Measurements from ENCODE around the gene MAN1A2. TPM values are rescaled to one million over a fixed set of nuclear protein-coding genes. Genes with fewer than 3 reads are reported as not detected.

The MAN1A2 gene
- total RNA-seq, 1 donor from 2014 or later, result 45.4 TPM

DNA sequence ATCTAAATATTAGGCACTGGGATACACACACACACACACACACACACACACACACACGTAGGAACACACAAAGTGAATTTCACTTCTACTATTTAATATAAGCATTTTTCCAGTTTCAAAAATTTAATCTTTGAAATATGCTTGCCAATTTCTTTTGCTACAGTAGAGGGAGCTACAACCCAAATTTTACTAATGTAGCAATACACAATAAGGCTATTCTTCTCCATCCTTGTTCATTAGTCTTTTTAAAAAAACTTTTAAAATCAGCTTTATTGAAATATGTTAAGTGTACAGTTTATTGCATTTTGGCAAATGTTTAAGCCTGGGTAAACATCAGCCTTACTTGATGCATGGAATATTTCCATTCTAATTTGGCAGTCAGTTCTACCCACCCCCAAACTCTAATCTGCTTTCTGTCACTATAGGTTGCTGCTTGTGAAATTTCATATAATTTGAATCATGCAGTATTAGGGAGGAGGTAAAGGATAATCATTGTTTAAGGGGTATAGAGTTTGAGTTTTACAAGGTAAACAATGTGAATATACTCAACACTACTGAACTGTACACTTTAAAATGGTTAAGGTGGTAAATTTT, 145.6 kb downstream of the MAN1A2 start:
- Histone ChIP-seq H3K36me3 (ENCODE audit: control insufficient read depth in 3 of 3, insufficient read depth in 3 of 3, low read length in 3 of 3) (peaks cover 0 to 7% (median 6%) of the 10 kb centered on the region in 3 donors), H3K9ac (ENCODE audit: low read depth in 1 of 3, low read length in 3 of 3) (no peak overlapping the region), H3K27me3 (ENCODE audit: control insufficient read depth in 3 of 3, insufficient read depth in 3 of 3, low read length in 3 of 3) (no peaks in the 10 kb centered on the region), H3K27ac (ENCODE audit: low read depth, low read length) (no peak overlapping the region), H3K4me3 (ENCODE audit: low read length in 3 of 3) (no peak overlapping the region), H3K9me3 (ENCODE audit: control insufficient read depth in 3 of 3, low read length in 3 of 3) (no peaks in the 10 kb centered on the region), H3K4me1 (ENCODE audit: control insufficient read depth in 3 of 3, insufficient read depth in 3 of 3, low read length in 3 of 3) (no peaks in the 10 kb centered on the region)

DNA sequence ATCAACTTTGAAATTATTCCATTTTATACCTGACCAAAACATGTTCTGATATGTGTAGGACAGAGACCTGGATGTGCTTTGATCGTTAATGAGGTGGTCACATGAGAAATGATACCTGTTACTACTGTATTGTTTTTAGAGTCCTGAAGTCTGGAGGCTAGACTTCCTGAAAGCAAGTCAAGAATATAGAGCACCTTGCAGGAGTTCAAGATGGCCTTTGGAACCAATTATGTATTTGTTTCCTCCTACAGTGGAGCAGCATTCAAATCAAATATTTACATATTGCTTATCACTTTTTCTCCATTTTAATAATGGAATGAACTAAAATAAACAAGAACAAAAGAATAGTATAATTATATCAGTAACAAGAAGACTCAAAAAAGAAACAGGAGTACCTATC, 155.9 kb downstream of the MAN1A2 start:
- no peaks in the 10 kb centered on the region for H3K9me3 ChIP-seq (ENCODE audit: control insufficient read depth in 3 of 3, low read length in 3 of 3)
- peaks cover 0 to 6% (median 5%) of the 10 kb centered on the region in 3 donors for H3K36me3 ChIP-seq (ENCODE audit: control insufficient read depth in 3 of 3, insufficient read depth in 3 of 3, low read length in 3 of 3)
- no peak overlapping the region for H3K4me3 ChIP-seq (ENCODE audit: low read length in 3 of 3)
- H3K9ac ChIP-seq (ENCODE audit: low read depth in 1 of 3, low read length in 3 of 3), result no peak overlapping the region
- H3K27me3 ChIP-seq (ENCODE audit: control insufficient read depth in 3 of 3, insufficient read depth in 3 of 3, low read length in 3 of 3), result no peaks in the 10 kb centered on the region
- no peak overlapping the region for H3K27ac ChIP-seq (ENCODE audit: low read depth, low read length)
- H3K4me1 ChIP-seq (ENCODE audit: control insufficient read depth in 3 of 3, insufficient read depth in 3 of 3, low read length in 3 of 3), result no peaks in the 10 kb centered on the region

DNA sequence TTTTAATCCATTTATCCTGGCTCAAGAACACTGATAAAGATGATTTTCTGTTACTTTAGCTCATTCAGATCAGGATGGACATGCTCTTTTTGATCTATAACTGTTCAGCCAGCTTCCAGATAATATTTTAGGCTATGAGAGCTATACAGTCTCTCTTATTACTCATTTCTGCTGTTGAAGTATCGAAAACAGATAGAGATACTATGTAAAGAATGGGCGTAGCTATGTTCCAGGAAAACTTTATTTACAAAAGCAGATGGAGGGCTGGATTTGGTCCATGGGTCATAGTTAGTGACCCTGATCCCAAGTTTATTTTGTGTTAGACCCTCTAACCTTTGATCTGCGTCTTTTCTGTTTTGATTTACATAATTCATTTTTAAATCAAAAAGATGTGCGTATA, 159.8 kb downstream of the MAN1A2 start:
- no peaks in the 10 kb centered on the region for H3K4me1 ChIP-seq (ENCODE audit: control insufficient read depth in 3 of 3, insufficient read depth in 3 of 3, low read length in 3 of 3)
- no peak overlapping the region for H3K27ac ChIP-seq (ENCODE audit: low read depth, low read length)
- H3K9ac ChIP-seq (ENCODE audit: low read depth in 1 of 3, low read length in 3 of 3), result no peak overlapping the region
- no peak overlapping the region for H3K4me3 ChIP-seq (ENCODE audit: low read length in 3 of 3)
- no peaks in the 10 kb centered on the region for H3K27me3 ChIP-seq (ENCODE audit: control insufficient read depth in 3 of 3, insufficient read depth in 3 of 3, low read length in 3 of 3)
- no peaks in the 10 kb centered on the region for H3K9me3 ChIP-seq (ENCODE audit: control insufficient read depth in 3 of 3, low read length in 3 of 3)
- peaks cover 0 to 6% (median 5%) of the 10 kb centered on the region in 3 donors for H3K36me3 ChIP-seq (ENCODE audit: control insufficient read depth in 3 of 3, insufficient read depth in 3 of 3, low read length in 3 of 3)

DNA sequence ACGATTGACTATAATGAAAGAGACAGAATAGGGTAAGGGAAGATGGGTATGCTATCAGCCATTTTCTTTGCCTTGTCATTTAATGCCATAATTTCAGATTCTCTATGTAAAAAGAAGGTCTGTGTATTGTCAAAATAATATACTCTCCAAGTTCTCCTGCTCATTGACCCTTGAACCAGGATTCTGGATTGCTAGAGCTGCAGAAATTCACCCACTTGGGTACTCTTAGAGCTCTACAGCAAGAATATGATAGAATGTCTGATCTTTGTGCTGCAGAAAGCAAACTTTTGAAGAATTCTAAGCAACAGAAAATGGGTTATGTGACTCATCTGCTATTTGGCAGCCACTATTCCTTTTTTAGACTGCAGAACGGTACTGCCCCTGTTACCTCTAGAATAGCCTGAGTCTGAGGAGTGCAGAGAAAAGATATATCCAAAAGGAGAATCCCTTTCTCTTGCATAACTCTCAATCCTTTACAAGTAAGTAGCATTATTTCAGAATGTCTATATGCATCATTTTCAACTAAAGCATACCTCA, 160.4 kb downstream of the MAN1A2 start:
- H3K9ac ChIP-seq (ENCODE audit: low read depth in 1 of 3, low read length in 3 of 3), result no peak overlapping the region
- no peaks in the 10 kb centered on the region for H3K9me3 ChIP-seq (ENCODE audit: control insufficient read depth in 3 of 3, low read length in 3 of 3)
- H3K27ac ChIP-seq (ENCODE audit: low read depth, low read length), result no peak overlapping the region
- peaks cover 0 to 4% (median 2%) of the 10 kb centered on the region in 3 donors for H3K36me3 ChIP-seq (ENCODE audit: control insufficient read depth in 3 of 3, insufficient read depth in 3 of 3, low read length in 3 of 3)
- no peaks in the 10 kb centered on the region for H3K27me3 ChIP-seq (ENCODE audit: control insufficient read depth in 3 of 3, insufficient read depth in 3 of 3, low read length in 3 of 3)
- no peaks in the 10 kb centered on the region for H3K4me1 ChIP-seq (ENCODE audit: control insufficient read depth in 3 of 3, insufficient read depth in 3 of 3, low read length in 3 of 3)
- H3K4me3 ChIP-seq (ENCODE audit: low read length in 3 of 3), result no peak overlapping the region

- H3K4me1 ChIP-seq (ENCODE audit: control insufficient read depth in 3 of 3, insufficient read depth in 3 of 3, low read length in 3 of 3), result peaks cover 0 to under 1% (median 0%) of the 10 kb centered on the region in 3 donors
- no peaks in the 10 kb centered on the region for H3K9me3 ChIP-seq (ENCODE audit: control insufficient read depth in 3 of 3, low read length in 3 of 3)
- no peak overlapping the region for H3K9ac ChIP-seq (ENCODE audit: low read depth in 1 of 3, low read length in 3 of 3)
Observed at GRCh38 chr1:117529683-117530082, 162.4 kb downstream of the MAN1A2 start.

DNA sequence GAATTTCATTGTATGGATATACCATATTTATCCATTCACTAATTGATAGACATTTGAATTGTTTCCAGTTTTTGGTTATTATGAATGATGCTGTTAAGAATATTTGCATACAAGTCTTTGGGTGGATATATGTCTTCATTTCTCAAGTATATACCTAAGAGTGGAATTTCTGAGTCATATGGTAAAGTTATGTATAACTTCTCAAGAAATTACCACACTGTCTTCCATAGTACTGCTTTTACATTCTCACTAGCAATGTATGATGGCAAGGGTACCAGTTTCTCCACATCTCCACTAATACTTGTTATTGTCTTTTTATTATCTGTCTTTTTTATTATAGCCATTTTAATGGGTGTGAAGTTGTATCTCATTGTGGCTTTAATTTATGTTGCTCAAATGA, 164.0 kb downstream of the MAN1A2 start:
- H3K27ac ChIP-seq (ENCODE audit: low read depth, low read length), result no peak overlapping the region
- peaks cover 0 to 4% (median 4%) of the 10 kb centered on the region in 3 donors for H3K4me1 ChIP-seq (ENCODE audit: control insufficient read depth in 3 of 3, insufficient read depth in 3 of 3, low read length in 3 of 3)
- no peaks in the 10 kb centered on the region for H3K36me3 ChIP-seq (ENCODE audit: control insufficient read depth in 3 of 3, insufficient read depth in 3 of 3, low read length in 3 of 3)
- no peak overlapping the region for H3K9ac ChIP-seq (ENCODE audit: low read depth in 1 of 3, low read length in 3 of 3)
- H3K9me3 ChIP-seq (ENCODE audit: control insufficient read depth in 3 of 3, low read length in 3 of 3), result no peaks in the 10 kb centered on the region
- H3K27me3 ChIP-seq (ENCODE audit: control insufficient read depth in 3 of 3, insufficient read depth in 3 of 3, low read length in 3 of 3), result no peaks in the 10 kb centered on the region
- no peak overlapping the region for H3K4me3 ChIP-seq (ENCODE audit: low read length in 3 of 3)

More at GRCh38 chr1:117529683-117530082, 162.4 kb downstream of the MAN1A2 start:
- Histone ChIP-seq H3K36me3 (ENCODE audit: control insufficient read depth in 3 of 3, insufficient read depth in 3 of 3, low read length in 3 of 3) (peaks cover 0 to 2% (median 0%) of the 10 kb centered on the region in 3 donors), H3K27me3 (ENCODE audit: control insufficient read depth in 3 of 3, insufficient read depth in 3 of 3, low read length in 3 of 3) (no peaks in the 10 kb centered on the region), H3K27ac (ENCODE audit: low read depth, low read length) (no peak overlapping the region), H3K4me3 (ENCODE audit: low read length in 3 of 3) (no peak overlapping the region)

GRCh38 chr1:117534995-117535467, 167.8 kb downstream of the MAN1A2 start:
- Histone ChIP-seq H3K9me3 (ENCODE audit: control insufficient read depth in 3 of 3, low read length in 3 of 3) (no peaks in the 10 kb centered on the region), H3K27ac (ENCODE audit: low read depth, low read length) (no peak overlapping the region), H3K9ac (ENCODE audit: low read depth in 1 of 3, low read length in 3 of 3) (no peak overlapping the region), H3K27me3 (ENCODE audit: control insufficient read depth in 3 of 3, insufficient read depth in 3 of 3, low read length in 3 of 3) (no peaks in the 10 kb centered on the region), H3K36me3 (ENCODE audit: control insufficient read depth in 3 of 3, insufficient read depth in 3 of 3, low read length in 3 of 3) (no peaks in the 10 kb centered on the region), H3K4me3 (ENCODE audit: low read length in 3 of 3) (peak overlapping the region in 2 of 3 donors; percentile 28 to 47), H3K4me1 (ENCODE audit: control insufficient read depth in 3 of 3, insufficient read depth in 3 of 3, low read length in 3 of 3) (peaks cover 0 to 4% (median 4%) of the 10 kb centered on the region in 3 donors)

DNA sequence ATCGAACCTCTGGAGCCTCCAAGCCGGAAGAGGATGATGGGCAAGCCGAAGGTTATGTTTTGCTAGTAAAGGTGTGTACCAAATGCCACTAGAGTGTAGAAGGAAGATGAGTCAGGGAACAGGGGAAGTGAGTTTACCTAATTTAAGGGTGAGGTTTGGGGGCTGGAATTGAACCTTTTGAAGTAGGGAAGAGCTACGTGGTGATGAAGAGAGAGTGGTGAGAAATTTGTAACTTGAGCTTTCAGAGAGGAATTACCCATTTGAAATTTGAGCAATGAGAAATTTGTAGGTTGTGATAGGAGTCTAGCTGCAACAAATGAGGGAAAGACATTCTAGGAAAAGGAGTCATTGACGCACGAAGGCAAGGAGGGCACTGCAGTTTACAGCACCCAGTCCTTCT, 168.6 kb downstream of the MAN1A2 start:
- Histone ChIP-seq H3K36me3 (ENCODE audit: control insufficient read depth in 3 of 3, insufficient read depth in 3 of 3, low read length in 3 of 3) (no peaks in the 10 kb centered on the region), H3K9me3 (ENCODE audit: control insufficient read depth in 3 of 3, low read length in 3 of 3) (no peaks in the 10 kb centered on the region), H3K9ac (ENCODE audit: low read depth in 1 of 3, low read length in 3 of 3) (no peak overlapping the region)

DNA sequence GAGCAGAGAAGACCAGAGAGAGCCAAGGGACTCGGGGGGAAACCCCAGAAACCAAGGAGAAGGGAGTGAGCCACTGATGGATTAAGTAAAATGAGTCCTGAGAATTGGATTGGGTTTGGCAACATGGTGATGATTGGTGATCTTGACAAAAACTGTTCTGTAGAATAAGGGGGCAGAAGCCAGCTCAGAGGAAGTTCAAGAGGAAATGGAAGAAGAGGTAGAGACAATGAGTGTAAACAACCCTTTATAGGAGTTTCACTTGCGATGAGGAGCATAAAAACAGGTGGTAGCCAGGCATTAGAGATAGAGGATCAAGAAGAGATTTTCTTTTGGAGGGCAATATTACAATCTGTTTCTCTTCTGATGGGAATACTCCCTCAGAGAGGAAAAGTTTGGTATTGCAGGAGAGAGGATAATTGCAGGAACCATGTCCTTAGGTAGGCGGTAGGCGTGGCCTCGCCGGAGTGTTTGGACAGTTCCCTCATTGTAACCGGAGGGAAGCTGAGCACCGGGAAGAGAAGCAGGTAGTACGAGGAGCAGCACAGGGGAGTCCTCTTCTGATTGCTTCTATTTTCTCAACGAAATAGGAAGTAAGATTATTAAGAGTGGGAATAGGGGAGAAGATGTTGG, 170.2 kb downstream of the MAN1A2 start:
- no peaks in the 10 kb centered on the region for H3K27me3 ChIP-seq (ENCODE audit: control insufficient read depth in 3 of 3, insufficient read depth in 3 of 3, low read length in 3 of 3)
- no peaks in the 10 kb centered on the region for H3K9me3 ChIP-seq (ENCODE audit: control insufficient read depth in 3 of 3, low read length in 3 of 3)
- no peak overlapping the region for H3K9ac ChIP-seq (ENCODE audit: low read depth in 1 of 3, low read length in 3 of 3)
- peaks cover 10 to 15% (median 12%) of the 10 kb centered on the region in 3 donors for H3K4me1 ChIP-seq (ENCODE audit: control insufficient read depth in 3 of 3, insufficient read depth in 3 of 3, low read length in 3 of 3)
- H3K4me3 ChIP-seq (ENCODE audit: low read length in 3 of 3), result no peak overlapping the region
- H3K27ac ChIP-seq (ENCODE audit: low read depth, low read length), result no peak overlapping the region
- no peaks in the 10 kb centered on the region for H3K36me3 ChIP-seq (ENCODE audit: control insufficient read depth in 3 of 3, insufficient read depth in 3 of 3, low read length in 3 of 3)

More for the DNA sequence above, 168.6 kb downstream of the MAN1A2 start:
- peaks cover 2 to 6% (median 5%) of the 10 kb centered on the region in 3 donors for H3K4me1 ChIP-seq (ENCODE audit: control insufficient read depth in 3 of 3, insufficient read depth in 3 of 3, low read length in 3 of 3)
- H3K4me3 ChIP-seq (ENCODE audit: low read length in 3 of 3), result no peak overlapping the region
- H3K27ac ChIP-seq (ENCODE audit: low read depth, low read length), result no peak overlapping the region
- no peaks in the 10 kb centered on the region for H3K27me3 ChIP-seq (ENCODE audit: control insufficient read depth in 3 of 3, insufficient read depth in 3 of 3, low read length in 3 of 3)

- no peaks in the 10 kb centered on the region for H3K36me3 ChIP-seq (ENCODE audit: control insufficient read depth in 3 of 3, insufficient read depth in 3 of 3, low read length in 3 of 3)
- no peaks in the 10 kb centered on the region for H3K27me3 ChIP-seq (ENCODE audit: control insufficient read depth in 3 of 3, insufficient read depth in 3 of 3, low read length in 3 of 3)
- H3K4me1 ChIP-seq (ENCODE audit: control insufficient read depth in 3 of 3, insufficient read depth in 3 of 3, low read length in 3 of 3), result peaks cover 10 to 11% (median 10%) of the 10 kb centered on the region in 3 donors
- H3K9ac ChIP-seq (ENCODE audit: low read depth in 1 of 3, low read length in 3 of 3), result no peak overlapping the region
- H3K4me3 ChIP-seq (ENCODE audit: low read length in 3 of 3), result no peak overlapping the region
- no peak overlapping the region for H3K27ac ChIP-seq (ENCODE audit: low read depth, low read length)
- no peaks in the 10 kb centered on the region for H3K9me3 ChIP-seq (ENCODE audit: control insufficient read depth in 3 of 3, low read length in 3 of 3)
Observed at GRCh38 chr1:117540532-117540931, 173.3 kb downstream of the MAN1A2 start.

Measured in skeletal muscle tissue (tissue), 4 donors.